ENCODE measurements around the gene ZGRF1. TPM values are rescaled to one million over a fixed set of nuclear protein-coding genes. Genes with fewer than 3 reads are reported as not detected.

ZGRF1 gene
- polyA plus RNA-seq, 2 of the 4 experiments (the other 2 are of a cell fraction): 5.4 to 7.4 TPM

DNA sequence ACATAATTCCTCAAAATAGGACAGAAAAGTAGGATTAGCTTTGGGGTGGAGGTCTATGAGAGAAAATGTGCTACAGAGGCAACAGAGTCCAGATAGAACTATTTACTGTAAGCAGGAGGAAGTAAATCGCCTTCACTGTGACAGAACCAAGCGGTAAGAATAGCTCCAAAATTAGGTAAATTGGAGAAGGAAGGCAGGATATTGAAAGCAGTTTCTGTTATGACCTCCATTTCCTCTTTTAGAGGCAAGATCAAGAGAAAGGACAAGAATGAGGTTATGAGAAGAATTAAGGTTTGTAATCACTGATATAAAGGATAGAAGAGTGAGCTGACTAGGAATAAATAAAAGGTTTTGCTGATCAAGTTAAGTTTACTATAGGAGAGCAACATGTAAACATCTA is 76.6 kb downstream of the ZGRF1 start:
- no peaks in the 10 kb centered on the region for H3K9me3 ChIP-seq
- DNase-seq (ENCODE audit: low read depth in 1 of 2, low spot score in 1 of 2) (no peak), ATAC-seq (no peak), FAIRE-seq (no peak)
- no peak overlapping the region for H3K4me3 ChIP-seq
- POLR2A ChIA-PET: no interaction called here
- TF ChIP-seq RCOR1 (IDR thresholded peaks at IDR 0.05; ENCODE audit: low read depth, low read length) (no peak), RFX5 (IDR thresholded peaks at IDR 0.05) (no peak), POLR2A (IDR thresholded peaks at IDR 0.05; ENCODE audit: low read length) (no peak), EHF (CRISPR knock-in tag; IDR thresholded peaks at IDR 0.05) (no peak), MYC (IDR thresholded peaks at IDR 0.05; ENCODE audit: borderline replicate concordance, low read length) (no peak), TFCP2L1 (CRISPR knock-in tag; IDR thresholded peaks at IDR 0.05) (no peak), RARB (CRISPR knock-in tag; IDR thresholded peaks at IDR 0.05) (no peak), SMC3 (IDR thresholded peaks at IDR 0.05) (no peak), CHD2 (IDR thresholded peaks at IDR 0.05; ENCODE audit: low read length, partially characterized antibody) (no peak), NPAS2 (CRISPR knock-in tag; IDR thresholded peaks at IDR 0.05; ENCODE audit: borderline replicate concordance) (no peak), RAD21 (conservative IDR thresholded peaks at IDR 0.05 in 1 of 2, IDR thresholded peaks at IDR 0.05 in 1 of 2) (no peak), SREBF2 (IDR thresholded peaks at IDR 0.05) (no peak), NR3C1 (IDR thresholded peaks at IDR 0.05) (no peak)
- TF ChIP-seq, protein P1, sequence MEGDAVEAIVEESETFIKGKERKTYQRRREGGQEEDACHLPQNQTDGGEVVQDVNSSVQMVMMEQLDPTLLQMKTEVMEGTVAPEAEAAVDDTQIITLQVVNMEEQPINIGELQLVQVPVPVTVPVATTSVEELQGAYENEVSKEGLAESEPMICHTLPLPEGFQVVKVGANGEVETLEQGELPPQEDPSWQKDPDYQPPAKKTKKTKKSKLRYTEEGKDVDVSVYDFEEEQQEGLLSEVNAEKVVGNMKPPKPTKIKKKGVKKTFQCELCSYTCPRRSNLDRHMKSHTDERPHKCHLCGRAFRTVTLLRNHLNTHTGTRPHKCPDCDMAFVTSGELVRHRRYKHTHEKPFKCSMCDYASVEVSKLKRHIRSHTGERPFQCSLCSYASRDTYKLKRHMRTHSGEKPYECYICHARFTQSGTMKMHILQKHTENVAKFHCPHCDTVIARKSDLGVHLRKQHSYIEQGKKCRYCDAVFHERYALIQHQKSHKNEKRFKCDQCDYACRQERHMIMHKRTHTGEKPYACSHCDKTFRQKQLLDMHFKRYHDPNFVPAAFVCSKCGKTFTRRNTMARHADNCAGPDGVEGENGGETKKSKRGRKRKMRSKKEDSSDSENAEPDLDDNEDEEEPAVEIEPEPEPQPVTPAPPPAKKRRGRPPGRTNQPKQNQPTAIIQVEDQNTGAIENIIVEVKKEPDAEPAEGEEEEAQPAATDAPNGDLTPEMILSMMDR (IDR thresholded peaks at IDR 0.05): no peak
- TF ChIP-seq, protein P2, sequence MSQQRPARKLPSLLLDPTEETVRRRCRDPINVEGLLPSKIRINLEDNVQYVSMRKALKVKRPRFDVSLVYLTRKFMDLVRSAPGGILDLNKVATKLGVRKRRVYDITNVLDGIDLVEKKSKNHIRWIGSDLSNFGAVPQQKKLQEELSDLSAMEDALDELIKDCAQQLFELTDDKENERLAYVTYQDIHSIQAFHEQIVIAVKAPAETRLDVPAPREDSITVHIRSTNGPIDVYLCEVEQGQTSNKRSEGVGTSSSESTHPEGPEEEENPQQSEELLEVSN (IDR thresholded peaks at IDR 0.05; ENCODE audit: borderline replicate concordance, low read depth): no peak
- TF ChIP-seq, protein P3, sequence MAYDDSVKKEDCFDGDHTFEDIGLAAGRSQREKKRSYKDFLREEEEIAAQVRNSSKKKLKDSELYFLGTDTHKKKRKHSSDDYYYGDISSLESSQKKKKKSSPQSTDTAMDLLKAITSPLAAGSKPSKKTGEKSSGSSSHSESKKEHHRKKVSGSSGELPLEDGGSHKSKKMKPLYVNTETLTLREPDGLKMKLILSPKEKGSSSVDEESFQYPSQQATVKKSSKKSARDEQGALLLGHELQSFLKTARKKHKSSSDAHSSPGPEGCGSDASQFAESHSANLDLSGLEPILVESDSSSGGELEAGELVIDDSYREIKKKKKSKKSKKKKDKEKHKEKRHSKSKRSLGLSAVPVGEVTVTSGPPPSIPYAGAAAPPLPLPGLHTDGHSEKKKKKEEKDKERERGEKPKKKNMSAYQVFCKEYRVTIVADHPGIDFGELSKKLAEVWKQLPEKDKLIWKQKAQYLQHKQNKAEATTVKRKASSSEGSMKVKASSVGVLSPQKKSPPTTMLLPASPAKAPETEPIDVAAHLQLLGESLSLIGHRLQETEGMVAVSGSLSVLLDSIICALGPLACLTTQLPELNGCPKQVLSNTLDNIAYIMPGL (CRISPR knock-in tag; IDR thresholded peaks at IDR 0.05; ENCODE audit: borderline replicate concordance): no peak
- TF ChIP-seq, protein P4, sequence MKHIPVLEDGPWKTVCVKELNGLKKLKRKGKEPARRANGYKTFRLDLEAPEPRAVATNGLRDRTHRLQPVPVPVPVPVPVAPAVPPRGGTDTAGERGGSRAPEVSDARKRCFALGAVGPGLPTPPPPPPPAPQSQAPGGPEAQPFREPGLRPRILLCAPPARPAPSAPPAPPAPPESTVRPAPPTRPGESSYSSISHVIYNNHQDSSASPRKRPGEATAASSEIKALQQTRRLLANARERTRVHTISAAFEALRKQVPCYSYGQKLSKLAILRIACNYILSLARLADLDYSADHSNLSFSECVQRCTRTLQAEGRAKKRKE (CRISPR knock-in tag; IDR thresholded peaks at IDR 0.05; ENCODE audit: low read depth): no peak
- no peak overlapping the region for H3K27ac ChIP-seq
- H3K4me2 ChIP-seq: no peak overlapping the region
- no peaks in the 10 kb centered on the region for H3K4me1 ChIP-seq
- 94% methylated on average over 2 of the region's 2 CpGs for WGBS (ENCODE audit: missing lambda C conversion rate)
- CTCF ChIA-PET: interaction anchor here (0.8 kb wide), 1 partner anchor 36 kb away, joined by 3 read pairs; no protein-coding TSS in a partner anchor

DNA sequence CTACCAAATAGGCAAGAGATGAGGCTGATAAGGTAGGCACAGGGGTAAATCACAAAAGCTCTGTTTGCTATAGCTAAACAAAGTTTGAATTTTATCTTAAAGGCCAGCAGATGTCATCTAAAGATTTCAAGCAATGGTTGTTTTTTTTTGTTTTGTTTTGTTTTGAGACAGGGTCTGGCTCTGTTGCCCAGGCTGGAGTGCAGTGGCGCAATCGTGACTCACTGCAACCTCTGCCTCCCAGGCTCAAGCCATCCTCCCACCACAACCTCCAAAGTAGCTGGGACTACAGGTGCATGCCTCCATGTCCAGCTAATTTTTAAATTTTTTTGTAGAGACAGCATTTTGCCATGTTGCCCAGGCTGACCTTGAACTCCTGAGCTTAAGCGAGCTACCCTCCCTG is 77.7 kb downstream of the ZGRF1 start:
- 93% methylated on average over 3 of the region's 3 CpGs for WGBS (ENCODE audit: missing lambda C conversion rate)
- H3K4me2 ChIP-seq: no peak overlapping the region
- ChIA-PET CTCF (interaction anchor here (0.6 to 1.0 kb wide), 3 partner anchors 8 to 1578 kb away, joined by 3 read pairs; no protein-coding TSS in a partner anchor), POLR2A (no interaction called here)
- H3K4me3 ChIP-seq: no peak overlapping the region
- ATAC-seq: no peak
- no peak for FAIRE-seq
- no peaks in the 10 kb centered on the region for H3K4me1 ChIP-seq
- DNase-seq (ENCODE audit: low read depth in 1 of 2, low spot score in 1 of 2): no peak
- no peak overlapping the region for H3K27ac ChIP-seq
- TF ChIP-seq, protein P4 (CRISPR knock-in tag; IDR thresholded peaks at IDR 0.05; ENCODE audit: low read depth): no peak
- TF ChIP-seq, protein P5, sequence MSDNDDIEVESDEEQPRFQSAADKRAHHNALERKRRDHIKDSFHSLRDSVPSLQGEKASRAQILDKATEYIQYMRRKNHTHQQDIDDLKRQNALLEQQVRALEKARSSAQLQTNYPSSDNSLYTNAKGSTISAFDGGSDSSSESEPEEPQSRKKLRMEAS (IDR thresholded peaks at IDR 0.05): no peak
- no peak for TF ChIP-seq SREBF2 (IDR thresholded peaks at IDR 0.05)
- TF ChIP-seq KDM5A (IDR thresholded peaks at IDR 0.05): no peak
- TF ChIP-seq ZFP36 (IDR thresholded peaks at IDR 0.05; ENCODE audit: borderline replicate concordance, partially characterized antibody): no peak
- TF ChIP-seq SMC3 (IDR thresholded peaks at IDR 0.05): no peak
- TF ChIP-seq, protein P1 (IDR thresholded peaks at IDR 0.05): no peak
- no peak for TF ChIP-seq JUNB (IDR thresholded peaks at IDR 0.05)
- TF ChIP-seq RCOR1 (IDR thresholded peaks at IDR 0.05; ENCODE audit: low read depth, low read length): no peak
- no peak for TF ChIP-seq NR3C1 (IDR thresholded peaks at IDR 0.05)
- TF ChIP-seq CHD4 (IDR thresholded peaks at IDR 0.05; ENCODE audit: borderline replicate concordance): no peak
- H3K9me3 ChIP-seq: no peaks in the 10 kb centered on the region

Data from A549 (cell line).